Measurements from ENCODE around the gene TMTC1. TPM values are rescaled to one million over a fixed set of nuclear protein-coding genes. Genes with fewer than 3 reads are reported as not detected.

The TMTC1 gene
- total RNA-seq, 2 donors from 2014 or later: 15.6 to 20.1 TPM

DNA sequence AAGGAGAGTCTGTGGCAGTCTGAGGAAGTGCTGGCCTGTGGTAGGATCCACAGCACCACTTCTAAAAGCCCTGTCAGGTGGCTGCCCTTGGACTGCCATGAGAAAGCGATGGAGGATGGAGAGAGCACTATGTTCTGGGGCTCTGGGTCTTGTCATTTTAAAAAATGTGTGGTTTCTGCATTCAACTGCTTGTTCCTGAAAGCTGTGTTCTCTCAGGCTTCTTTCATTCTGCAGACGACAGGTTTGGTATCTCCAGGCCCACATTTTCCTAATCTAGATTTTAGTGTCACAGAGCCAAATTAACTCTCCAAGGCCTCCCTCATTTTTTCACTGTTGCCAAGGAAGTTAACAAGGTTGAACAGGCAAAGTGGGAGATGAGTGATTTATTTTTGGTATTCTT lies 296.8 kb downstream of the TMTC1 start:
- no peak for DNase-seq
- Histone ChIP-seq H3K4me1 (no peaks in the 10 kb centered on the region), H3K9me3 (no peaks in the 10 kb centered on the region), H3K27ac (no peak overlapping the region), H3K36me3 (replicated peaks in 1 of 2; ENCODE audit: insufficient read depth in 1 of 2, low read depth in 2 of 2) (no peaks in the 10 kb centered on the region), H3K27me3 (no peaks in the 10 kb centered on the region), H3K4me3 (no peak overlapping the region)
- TF ChIP-seq POLR2A (IDR thresholded peaks at IDR 0.05) (no peak), CTCF (IDR thresholded peaks at IDR 0.05) (no peak)
- WGBS, 2 donors: 57 to 67% methylated on average over 2 of the region's 2 CpGs
- no peak for ATAC-seq
- intact Hi-C loops (cut with DNase I): no loop called here

- Histone ChIP-seq H3K27me3 (no peaks in the 10 kb centered on the region), H3K4me3 (no peak overlapping the region), H3K4me1 (no peaks in the 10 kb centered on the region), H3K36me3 (replicated peaks in 1 of 2; ENCODE audit: insufficient read depth in 1 of 2, low read depth in 2 of 2) (no peaks in the 10 kb centered on the region), H3K27ac (no peak overlapping the region), H3K9me3 (no peaks in the 10 kb centered on the region)
- ATAC-seq (no peak), DNase-seq (no peak)
- intact Hi-C loops (cut with DNase I): no loop called here
- TF ChIP-seq CTCF (IDR thresholded peaks at IDR 0.05): no peak
- WGBS, 2 donors: 56 to 69% methylated on average over 4 of the region's 4 CpGs
Measured at GRCh38 chr12:29463198-29463597, 320.5 kb downstream of the TMTC1 start.

DNA sequence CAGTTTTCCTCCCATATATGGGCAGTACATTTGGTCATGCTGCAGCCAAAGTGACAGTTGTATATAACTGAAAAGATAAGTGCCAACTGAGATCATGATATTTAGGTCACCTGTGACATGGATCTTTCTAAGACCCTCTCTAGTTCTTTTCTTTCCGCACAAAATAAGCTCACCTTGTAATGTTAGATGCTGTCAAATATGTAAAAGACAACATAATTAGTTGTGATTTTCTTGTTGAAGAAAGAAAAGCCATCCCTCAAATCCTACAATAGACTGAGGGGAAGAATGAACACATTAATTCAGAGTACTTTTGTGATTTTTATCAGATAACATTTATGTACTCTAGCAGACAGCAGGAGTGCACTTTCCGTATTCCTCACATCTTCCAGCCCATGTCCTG lies 323.7 kb downstream of the TMTC1 start:
- intact Hi-C loops (cut with DNase I): no loop called here
- 65 to 72% methylated on average over 2 of the region's 2 CpGs for WGBS, 2 donors
- no peaks in the 10 kb centered on the region for H3K9me3 ChIP-seq
- H3K27ac ChIP-seq: no peak overlapping the region
- H3K4me1 ChIP-seq: no peaks in the 10 kb centered on the region
- no peak overlapping the region for H3K4me3 ChIP-seq
- H3K27me3 ChIP-seq: no peaks in the 10 kb centered on the region
- no peaks in the 10 kb centered on the region for H3K36me3 ChIP-seq (replicated peaks in 1 of 2; ENCODE audit: insufficient read depth in 1 of 2, low read depth in 2 of 2)
- ATAC-seq (no peak), DNase-seq (no peak)
- TF ChIP-seq CTCF (IDR thresholded peaks at IDR 0.05) (no peak), POLR2A (IDR thresholded peaks at IDR 0.05) (no peak)

DNA sequence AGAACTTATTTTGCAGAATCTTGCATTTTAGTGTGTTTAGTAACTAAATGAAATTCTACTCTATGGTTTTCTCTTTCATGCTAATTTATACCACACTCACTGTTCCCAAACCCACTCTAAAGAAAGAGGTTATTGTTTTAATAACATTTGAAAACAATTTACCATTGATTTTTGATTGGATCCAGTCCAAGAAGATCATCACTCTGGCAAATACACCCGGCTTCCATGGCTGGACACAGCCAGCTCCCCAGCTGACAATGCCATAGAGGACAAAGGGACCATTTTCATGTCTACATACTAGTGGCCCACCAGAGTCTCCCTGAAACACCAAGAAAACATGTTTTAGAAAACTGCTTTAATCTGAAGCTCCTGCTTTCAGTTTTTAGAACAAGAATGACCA lies 328.7 kb downstream of the TMTC1 start:
- DNase-seq (no peak), ATAC-seq (no peak)
- no peaks in the 10 kb centered on the region for H3K9me3 ChIP-seq
- no peaks in the 10 kb centered on the region for H3K36me3 ChIP-seq (replicated peaks in 1 of 2; ENCODE audit: insufficient read depth in 1 of 2, low read depth in 2 of 2)
- no peak overlapping the region for H3K4me3 ChIP-seq
- intact Hi-C loops (cut with DNase I): no loop called here
- no peaks in the 10 kb centered on the region for H3K4me1 ChIP-seq
- H3K27ac ChIP-seq: no peak overlapping the region
- no peaks in the 10 kb centered on the region for H3K27me3 ChIP-seq
- TF ChIP-seq CTCF (IDR thresholded peaks at IDR 0.05): no peak
- TF ChIP-seq POLR2A (IDR thresholded peaks at IDR 0.05): no peak
- 19 to 29% methylated on average over 1 of the region's 1 CpG for WGBS, 2 donors

GRCh38 chr12:29451888-29452287 lies 331.9 kb downstream of the TMTC1 start:
- ATAC-seq (no peak), DNase-seq (no peak)
- H3K36me3 ChIP-seq (replicated peaks in 1 of 2; ENCODE audit: insufficient read depth in 1 of 2, low read depth in 2 of 2): no peaks in the 10 kb centered on the region
- H3K4me1 ChIP-seq: no peaks in the 10 kb centered on the region
- TF ChIP-seq POLR2A (IDR thresholded peaks at IDR 0.05): no peak
- H3K27ac ChIP-seq: no peak overlapping the region
- intact Hi-C loops (cut with DNase I): no loop called here
- H3K4me3 ChIP-seq: no peak overlapping the region
- no peaks in the 10 kb centered on the region for H3K9me3 ChIP-seq
- H3K27me3 ChIP-seq: no peaks in the 10 kb centered on the region
- 81 to 84% methylated on average over 2 of the region's 2 CpGs for WGBS, 2 donors

Data from body of pancreas (tissue), 4 donors.